OCI-LY7 (cell line): ENCODE measurements around the gene ATP8B4. TPM values are rescaled to one million over a fixed set of nuclear protein-coding genes. Genes with fewer than 3 reads are reported as not detected.
"Not testable (repeated sequence)": the region's sequence is repeated elsewhere in the genome, so short reads cannot be mapped to it uniquely, and the experiment has no call there.

Experiments
- BruUV-seq: library from RNA; stranded (reverse); fragments of 400-500 nt; replicated peaks from 2 replicates; lab custom pipeline; 2021; lab: Mats Ljungman, UMichigan
- CTCF ChIA-PET: fragments of 300-600 bp; sonication (Branson Sonifier 250); formaldehyde crosslinking; loops from one replicate; lab custom pipeline; 2022; ENCODE audit warnings: antibody characterized with exemption; ENCODE audit not compliant: unreplicated experiment; lab: Charles Lee
- POLR2A ChIA-PET: fragments of 300-600 bp; sonication (Branson Sonifier 250); formaldehyde crosslinking; loops from one replicate; lab custom pipeline; 2022; ENCODE audit warnings: antibody characterized with exemption; lab: Charles Lee
- DNase-seq: peaks from one replicate; pipeline ENCODE4 v3.0.0-alpha.2; 2015; ENCODE audit warnings: low spot score
- H2AFZ ChIP-seq: fragments of 200-600 bp; sonication (generic), shearing (Covaris generic); 2 replicates; pipeline ENCODE4 v1.6.1; 2014; ENCODE audit warnings: mild to moderate bottlenecking, antibody characterized with exemption, low read length, moderate library complexity
- H3K27ac ChIP-seq: fragments of 200-600 bp; sonication (generic); 2 replicates; pipeline ENCODE4 v1.5.1; 2014; ENCODE audit warnings: mixed run types, low read depth, mild to moderate bottlenecking, moderate library complexity, low read length, inconsistent platforms; ENCODE audit not compliant: poor library complexity, severe bottlenecking
- H3K36me3 ChIP-seq: fragments of 200-600 bp; sonication (generic); 2 replicates; pipeline ENCODE4 v1.6.1; 2014; ENCODE audit warnings: mild to moderate bottlenecking, antibody characterized with exemption, low read length, moderate library complexity, mixed read lengths; ENCODE audit not compliant: insufficient read depth
- H3K4me1 ChIP-seq: fragments of 200-600 bp; sonication (generic); 2 replicates; pipeline ENCODE4 v1.5.1; 2014; ENCODE audit warnings: mild to moderate bottlenecking, low read length; ENCODE audit not compliant: insufficient read depth, poor library complexity, severe bottlenecking
- H3K4me2 ChIP-seq: fragments of 200-600 bp; sonication (generic); 2 replicates; pipeline ENCODE4 v1.6.1; 2014; ENCODE audit warnings: mild to moderate bottlenecking, low read length
- H3K4me3 ChIP-seq: fragments of 200-600 bp; sonication (generic); 2 replicates; pipeline ENCODE4 v1.5.1; 2014; ENCODE audit warnings: mild to moderate bottlenecking, low read depth, low read length; ENCODE audit not compliant: poor library complexity, severe bottlenecking
- H3K79me2 ChIP-seq: fragments of 200-600 bp; sonication (generic); 2 replicates; pipeline ENCODE4 v1.6.1; 2016; ENCODE audit warnings: low read depth, mild to moderate bottlenecking, low read length, moderate library complexity, mixed read lengths; ENCODE audit not compliant: insufficient read depth
- H3K9me2 ChIP-seq: fragments of 200-600 bp; sonication (generic); 2 replicates; pipeline ENCODE4 v1.6.1; 2016; ENCODE audit warnings: mild to moderate bottlenecking, low read length, mixed read lengths; ENCODE audit not compliant: insufficient read depth
- H3K9me3 ChIP-seq: fragments of 200-600 bp; sonication (generic); 2 replicates; pipeline ENCODE4 v1.6.1; 2014; ENCODE audit warnings: mild to moderate bottlenecking, mixed run types, low read length, mixed read lengths
- H4K20me1 ChIP-seq: fragments of 200-600 bp; sonication (generic); 2 replicates; pipeline ENCODE4 v1.6.1; 2014; ENCODE audit warnings: mild to moderate bottlenecking, antibody characterized with exemption, low read length, moderate library complexity, mixed read lengths; ENCODE audit not compliant: insufficient read depth
- CTCF ChIP-seq: fragments of 200-600 bp; sonication (generic); conservative IDR thresholded peaks from 2 replicates; pipeline ENCODE4 v1.5.1; 2014; ENCODE audit warnings: mild to moderate bottlenecking, antibody characterized with exemption, low read length, moderate library complexity, mixed read lengths
- EZH2phosphoT487 ChIP-seq: fragments of 200-600 bp; sonication (generic); IDR thresholded peaks from 2 replicates; pipeline ENCODE4 v1.6.1; 2018; ENCODE audit warnings: low read depth, borderline replicate concordance, mild to moderate bottlenecking, mixed run types, antibody characterized with exemption, low read length, moderate library complexity, mixed read lengths
- intact Hi-C: fragments of 100-400 bp; cut with micrococcal nuclease; formaldehyde crosslinking; loops from one replicate; pipeline ENCODE4 v1.10.0; 2022; ENCODE audit not compliant: unreplicated experiment
- total RNA-seq, 2 experiments: library from RNA; depleted of rRNA in 1 of 2; stranded (reverse); fragments of >200 nt in 1 of 2; shearing (Covaris generic) in 1 of 2; gene quantifications; 2 replicates each; pipeline ENCODE4 v1.2.3, GENCODE V29; 2014 to 2022

Gene ATP8B4
- total RNA-seq, 2 experiments from 2014 or later = not detected

- Histone ChIP-seq H3K4me1 (no peaks in the 10 kb centered on the region), H4K20me1 (no peaks in the 10 kb centered on the region), H3K36me3 (no peaks in the 10 kb centered on the region), H3K79me2 (no peaks in the 10 kb centered on the region), H3K9me2 (no peaks in the 10 kb centered on the region), H3K4me3 (no peak overlapping the region), H2AFZ (no peak overlapping the region), H3K9me3 (no peaks in the 10 kb centered on the region), H3K27ac (no peak overlapping the region), H3K4me2 (no peak overlapping the region)
- DNase-seq = no peak
- ChIA-PET CTCF (no interaction called here), POLR2A (no interaction called here)
- TF ChIP-seq CTCF (no peak), EZH2phosphoT487 (no peak)
- intact Hi-C loops = no loop called here
- no TSS peak for BruUV-seq
Measured at GRCh38 chr15:49964551-49964950, 154.5 kb downstream of the ATP8B4 start.

GRCh38 chr15:49964061-49964460, 155.0 kb downstream of the ATP8B4 start:
- Histone ChIP-seq H3K4me1 (no peaks in the 10 kb centered on the region), H3K79me2 (no peaks in the 10 kb centered on the region), H3K27ac (no peak overlapping the region), H4K20me1 (no peaks in the 10 kb centered on the region), H2AFZ (no peak overlapping the region), H3K4me3 (no peak overlapping the region), H3K9me2 (no peaks in the 10 kb centered on the region), H3K4me2 (no peak overlapping the region), H3K9me3 (no peaks in the 10 kb centered on the region), H3K36me3 (no peaks in the 10 kb centered on the region)
- TF ChIP-seq EZH2phosphoT487 (no peak), CTCF (no peak)
- BruUV-seq = no TSS peak
- ChIA-PET POLR2A (no interaction called here), CTCF (no interaction called here)
- DNase-seq = no peak
- intact Hi-C loops = no loop called here

GRCh38 chr15:49963033-49963772, 155.8 kb downstream of the ATP8B4 start:
- H3K79me2 ChIP-seq, intact Hi-C loops: not testable (repeated sequence)

More at GRCh38 chr15:49963033-49963772, 155.8 kb downstream of the ATP8B4 start:
- DNase-seq, H4K20me1 ChIP-seq, CTCF ChIA-PET, H3K4me1 ChIP-seq, BruUV-seq, H3K9me3 ChIP-seq, H3K4me3 ChIP-seq, H2AFZ ChIP-seq, POLR2A ChIA-PET, H3K27ac ChIP-seq, H3K4me2 ChIP-seq, H3K36me3 ChIP-seq, H3K9me2 ChIP-seq: not testable (repeated sequence)
